GM19463 (cell line): Measurements from ENCODE around the gene MPZL1.

Experiments
- ATAC-seq: cut with Tn5 transposase; IDR thresholded peaks from one replicate; pipeline ENCODE4 v1.9.1; 2021; ENCODE audit warnings: mild to moderate bottlenecking, moderate library complexity; ENCODE audit not compliant: unreplicated experiment

Gene MPZL1

DNA sequence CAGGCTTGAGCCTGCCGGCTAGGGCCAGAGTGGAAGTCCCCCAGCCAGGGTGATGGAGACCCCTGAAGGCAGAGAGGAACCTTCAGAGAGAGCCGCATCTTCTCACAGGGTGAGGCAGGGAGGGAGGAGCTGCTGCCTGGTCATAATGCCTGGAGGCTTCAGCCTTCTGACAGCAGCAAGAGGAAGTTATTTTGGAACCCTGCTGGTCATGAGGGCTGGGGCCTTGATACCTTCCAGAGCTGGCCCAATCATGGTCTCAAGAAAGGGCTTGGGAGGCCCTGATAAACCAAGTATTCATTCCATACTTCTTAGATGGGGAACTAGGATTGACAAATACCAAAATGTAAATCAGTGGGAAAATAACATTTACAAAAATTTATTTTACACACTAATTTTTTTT is 26.6 kb upstream of the MPZL1 start:
- no peak for ATAC-seq

DNA sequence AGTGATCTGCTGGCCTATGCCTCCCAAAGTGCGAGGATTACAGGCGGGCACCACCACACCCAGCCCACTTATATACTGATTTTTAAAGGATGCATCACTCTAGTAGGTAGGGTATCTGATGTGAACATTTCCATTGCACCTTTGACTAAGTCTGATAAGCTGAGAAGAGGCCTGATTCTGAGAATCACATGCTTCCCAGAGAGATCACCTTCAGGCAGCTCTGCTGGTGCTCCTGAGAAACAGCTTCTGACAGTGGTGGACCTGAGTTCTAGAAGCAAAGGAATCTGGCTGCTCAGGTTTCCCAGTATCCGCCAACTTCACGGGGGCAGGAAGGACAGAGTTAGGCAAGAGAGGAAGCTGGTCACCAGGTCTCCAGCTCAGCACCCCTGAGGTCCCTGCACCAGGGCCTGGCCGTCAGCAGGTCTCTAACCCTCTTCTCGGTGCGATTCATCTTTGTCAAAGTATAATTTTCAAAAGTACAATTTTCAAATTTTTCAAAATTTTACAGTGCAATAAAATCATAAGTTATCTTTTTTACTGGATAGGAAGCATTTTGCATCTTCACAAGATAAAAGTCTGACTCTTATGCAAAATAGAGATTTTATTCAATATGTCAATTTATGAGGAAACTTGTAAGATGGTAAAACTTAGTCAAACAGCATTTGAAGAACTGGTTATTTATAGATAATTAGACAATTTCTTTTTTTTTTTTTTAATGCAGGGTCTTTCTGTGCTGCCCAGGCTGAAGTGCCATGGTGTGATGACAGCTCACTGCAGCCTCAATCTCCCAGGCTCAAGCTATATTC is 25.8 kb upstream of the MPZL1 start:
- ATAC-seq, result no peak

DNA sequence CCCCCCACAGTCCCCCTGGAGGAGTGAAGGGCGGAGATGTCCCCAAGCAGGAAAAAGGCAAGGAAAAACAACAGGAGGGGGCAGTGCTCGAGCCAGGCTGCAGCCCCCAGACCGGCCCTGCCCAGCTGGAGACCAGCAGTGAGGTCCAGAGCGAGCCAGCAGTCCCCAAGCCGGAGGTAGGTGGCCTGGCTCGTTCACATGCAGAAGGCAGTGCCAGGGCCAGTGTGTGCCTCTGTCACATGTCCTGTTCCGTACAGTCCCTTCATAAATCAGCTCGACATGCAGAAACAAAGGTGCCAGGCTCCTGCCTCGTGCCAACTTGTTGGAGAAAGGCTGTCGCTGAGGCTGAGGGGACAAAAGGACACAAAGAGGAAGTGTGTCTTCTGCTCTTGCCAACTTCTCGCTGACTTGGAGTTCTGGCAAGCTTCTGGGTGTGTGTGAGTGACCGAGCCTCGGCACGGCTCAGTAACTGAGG is 24.1 kb upstream of the MPZL1 start:
- no peak for ATAC-seq

DNA sequence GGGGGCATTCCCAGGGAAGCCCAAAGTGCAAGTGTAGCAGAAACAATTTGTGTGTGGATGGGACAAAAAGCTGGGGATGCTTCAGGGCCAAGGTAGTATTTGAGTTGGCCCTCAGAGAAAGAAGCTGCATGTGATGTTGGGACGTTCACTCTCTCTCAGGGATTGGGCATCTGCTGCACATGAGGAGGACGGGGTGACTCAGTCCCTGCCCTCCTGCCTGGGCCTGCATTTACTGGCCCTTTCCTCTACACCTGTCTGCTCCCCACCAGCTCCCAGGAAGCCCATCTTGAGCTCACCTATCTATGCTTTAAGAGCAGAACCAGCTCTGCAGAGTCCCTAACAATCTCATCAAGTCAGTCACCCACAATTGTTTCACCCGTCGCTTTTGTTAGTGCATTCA is 23.5 kb upstream of the MPZL1 start:
- no peak for ATAC-seq

DNA sequence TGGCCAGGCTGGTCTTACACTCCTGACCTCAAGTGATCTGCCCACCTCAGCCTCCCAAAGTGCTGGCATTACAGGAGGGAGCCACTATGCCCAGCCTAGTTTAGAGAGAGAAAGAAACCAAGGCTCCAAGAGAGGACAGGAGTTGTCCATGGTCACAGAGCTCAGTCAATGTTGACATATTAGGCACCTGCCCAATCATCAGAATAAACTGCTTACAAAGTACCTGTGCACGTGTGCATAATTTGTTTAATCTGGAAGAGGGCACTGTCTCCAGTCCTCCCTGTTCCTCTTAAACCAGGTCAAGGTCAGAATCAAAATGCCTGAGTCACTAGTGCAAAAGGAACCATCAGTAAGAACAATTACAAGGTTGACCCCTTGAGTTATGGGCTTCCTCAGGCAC is 20.3 kb upstream of the MPZL1 start:
- no peak for ATAC-seq

DNA sequence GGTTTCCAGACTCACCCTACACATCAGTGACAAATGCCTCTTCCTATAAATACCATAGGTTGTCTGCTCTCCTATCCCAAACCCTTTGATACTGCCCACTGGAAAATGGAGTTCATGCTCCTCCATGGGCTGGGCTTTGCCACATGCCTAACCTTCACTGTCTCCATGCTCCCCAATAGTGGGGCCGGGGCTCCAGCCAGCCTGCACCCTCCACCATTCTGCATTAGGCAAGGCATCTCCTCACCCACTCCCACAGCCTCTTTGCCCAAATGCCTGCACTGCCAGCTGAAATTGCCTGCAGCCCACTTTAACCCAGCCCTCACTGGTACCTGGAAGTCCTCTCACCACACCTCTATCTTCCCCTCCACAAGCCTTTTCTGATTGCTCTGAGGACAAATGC is 18.2 kb upstream of the MPZL1 start:
- ATAC-seq, result no peak

DNA sequence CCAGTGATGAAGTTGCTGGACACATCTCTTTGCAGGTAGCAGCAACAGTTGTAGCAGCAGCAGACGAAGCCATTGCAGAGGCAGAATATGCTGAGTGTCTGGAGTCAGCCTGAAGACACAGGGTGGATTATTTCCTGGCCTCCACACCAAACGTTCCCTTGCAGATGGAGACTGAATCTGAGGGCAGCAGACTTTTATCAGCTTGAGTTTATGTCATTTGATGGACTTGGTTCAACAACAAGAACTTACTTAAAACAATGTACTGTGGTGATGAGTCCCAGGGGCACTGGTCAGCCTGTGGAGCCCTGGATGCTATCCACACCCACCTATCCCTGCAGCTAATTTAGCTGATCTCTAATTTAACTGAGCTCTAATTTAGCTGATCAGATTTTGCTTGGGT is 17.1 kb upstream of the MPZL1 start:
- no peak for ATAC-seq

DNA sequence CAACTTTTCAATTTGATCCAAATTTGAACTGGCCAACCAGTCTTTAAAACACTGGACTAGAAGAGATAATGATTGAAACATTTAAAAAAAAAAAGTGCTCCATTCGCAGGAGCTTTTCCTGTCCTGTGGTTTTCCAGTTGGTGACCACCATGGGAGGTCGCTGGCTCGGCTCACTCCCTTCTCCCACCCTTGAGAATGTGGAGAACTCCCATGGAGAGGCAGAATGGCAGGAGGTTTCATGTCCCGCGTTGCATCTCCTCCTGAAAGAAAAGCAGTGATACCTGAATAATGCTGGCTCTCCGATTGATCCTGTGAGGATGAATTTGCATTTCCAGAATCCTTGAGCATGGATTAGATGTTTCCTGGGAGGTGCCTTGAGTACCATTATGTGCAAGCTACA is 16.5 kb upstream of the MPZL1 start:
- no peak for ATAC-seq

DNA sequence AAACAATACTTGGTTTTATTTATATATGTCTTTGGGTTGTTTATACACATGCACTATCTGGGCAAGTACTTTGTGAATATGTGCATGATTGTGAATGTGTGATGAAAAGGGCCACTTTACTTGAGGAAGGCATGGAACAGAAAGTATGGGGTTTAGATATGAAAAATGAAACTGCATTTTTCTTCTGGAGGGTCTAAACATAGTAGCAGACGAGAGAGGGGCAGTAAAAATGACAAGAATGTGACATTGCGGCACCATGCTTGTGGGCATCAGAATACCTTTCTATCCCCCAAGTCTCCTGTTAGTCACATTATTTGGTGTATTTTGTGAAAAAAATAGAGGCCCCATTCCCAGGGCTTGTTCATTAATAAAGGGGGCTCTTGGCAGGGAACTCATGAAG is 15.4 kb upstream of the MPZL1 start:
- ATAC-seq, result no peak

DNA sequence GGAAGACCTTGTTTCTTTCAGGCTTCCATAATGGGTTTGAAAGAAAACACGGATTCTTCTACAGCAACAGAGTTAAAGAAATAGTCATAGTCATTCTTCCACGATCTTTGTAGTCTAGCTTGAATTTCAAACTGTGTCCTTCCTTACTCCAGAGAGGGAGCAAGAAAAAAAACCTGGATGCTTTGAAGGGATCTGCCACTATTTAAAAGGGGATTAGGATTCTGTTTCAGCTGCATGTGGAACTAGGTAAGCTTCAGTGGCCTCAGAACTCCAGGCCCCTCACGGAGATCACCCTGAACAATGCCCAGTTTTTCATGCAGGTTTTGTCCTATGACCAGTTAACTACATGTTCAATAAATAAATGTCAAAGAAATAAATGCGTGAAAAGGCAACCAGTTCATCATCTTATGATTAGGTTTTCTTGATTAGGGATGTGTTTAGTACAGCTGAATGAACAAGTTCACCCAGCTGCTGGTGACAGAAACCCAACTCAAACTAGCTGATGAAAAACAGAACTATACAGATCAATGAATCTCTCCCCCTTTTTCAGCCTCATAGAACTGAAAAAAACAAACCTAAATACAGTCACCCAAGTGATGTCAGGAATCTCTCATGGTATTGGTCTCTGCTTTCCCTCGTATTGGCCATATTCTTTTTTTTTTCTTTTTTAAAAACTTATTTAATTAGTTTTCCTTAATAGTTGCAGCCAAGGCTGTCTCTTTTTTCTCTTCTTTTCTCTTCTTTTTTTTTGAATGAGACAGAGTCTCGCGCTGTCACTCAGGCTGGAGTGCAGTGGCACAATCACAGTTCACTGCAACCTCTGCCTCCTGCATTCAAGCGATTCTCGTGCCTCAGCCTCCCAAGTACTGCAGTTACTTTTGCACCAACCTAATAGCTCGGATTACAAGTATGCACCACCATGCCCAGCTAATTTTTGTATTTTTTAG is 14.6 kb upstream of the MPZL1 start:
- peak; percentile 55 for ATAC-seq

DNA sequence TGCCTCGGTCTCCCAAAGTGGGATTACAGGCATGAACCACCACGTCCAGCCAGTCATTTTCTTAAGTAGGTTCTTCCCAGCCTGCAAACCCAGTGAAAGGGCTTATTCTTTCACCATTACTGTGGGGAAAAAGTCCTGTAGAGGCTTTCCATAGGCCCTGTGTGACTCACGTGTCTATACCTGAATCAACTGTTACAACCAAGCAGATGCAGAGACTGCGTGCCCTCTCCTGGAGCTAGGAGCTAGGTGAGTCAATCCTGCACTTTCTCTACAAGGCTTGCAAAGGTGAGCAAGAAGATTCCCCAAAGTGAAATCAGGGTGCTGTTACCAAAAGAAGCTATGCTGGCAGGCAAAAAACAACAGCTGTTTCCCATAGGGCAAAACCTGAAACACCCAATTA is 13.8 kb upstream of the MPZL1 start:
- no peak for ATAC-seq

DNA sequence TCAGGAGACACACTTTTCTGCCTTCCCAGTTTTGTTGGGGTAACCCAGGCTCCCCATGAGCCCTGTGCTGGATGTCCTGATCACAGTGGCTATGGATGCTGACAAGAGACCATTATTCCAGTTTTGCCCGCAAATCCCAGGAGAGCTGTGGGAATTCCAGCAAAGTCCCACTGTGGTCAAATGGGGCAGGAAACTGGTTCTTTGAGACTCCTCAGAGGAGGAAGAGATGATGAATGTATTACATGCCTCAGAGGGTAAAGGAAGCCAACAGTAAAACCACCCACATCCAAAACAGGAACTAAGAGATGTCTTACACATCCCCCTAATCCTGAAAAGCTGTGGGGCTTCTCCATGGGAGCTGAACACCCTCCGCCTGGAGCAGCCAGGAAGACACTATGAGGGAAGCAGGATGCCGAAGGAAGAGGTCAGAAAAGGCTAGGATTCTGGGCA is 12.8 kb upstream of the MPZL1 start:
- peak; percentile 41 for ATAC-seq

DNA sequence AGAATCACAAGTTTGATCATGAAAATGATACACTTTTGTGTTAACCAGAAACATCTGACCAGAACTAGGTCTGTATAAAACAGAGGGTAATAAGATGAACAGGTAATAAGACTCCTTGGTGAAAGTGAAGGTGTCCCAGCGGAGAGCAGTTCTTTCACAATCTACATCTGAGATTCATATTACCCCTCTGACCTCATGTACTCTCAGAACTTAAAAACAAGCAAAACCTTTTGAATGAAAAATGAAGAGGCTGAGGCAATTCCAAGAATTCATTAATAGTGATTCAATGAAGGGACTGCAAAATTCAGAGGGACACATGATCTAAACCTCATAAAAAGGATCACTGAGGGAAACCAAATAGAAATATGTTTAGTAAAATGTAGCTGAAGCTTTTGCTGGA is 10.9 kb upstream of the MPZL1 start:
- no peak for ATAC-seq

DNA sequence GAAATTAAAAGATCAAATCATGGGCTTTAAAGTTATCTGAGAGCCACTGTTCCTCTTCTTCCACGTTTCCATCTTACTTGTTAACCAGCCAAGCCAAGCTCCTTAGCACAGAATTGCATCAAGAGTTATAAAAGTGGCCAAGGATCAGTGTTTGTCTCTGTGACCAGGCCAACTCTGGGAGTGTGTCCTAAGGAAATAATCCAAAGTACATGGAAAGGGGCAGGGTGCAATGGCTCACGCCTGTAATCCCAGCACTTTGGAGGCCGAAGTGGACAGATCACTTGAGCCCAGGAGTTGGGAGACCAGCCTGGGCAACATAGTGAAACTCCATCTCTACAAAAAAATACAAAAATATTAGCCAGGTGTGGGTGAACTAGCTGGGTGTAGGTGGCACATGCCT is 10.0 kb upstream of the MPZL1 start:
- no peak for ATAC-seq

DNA sequence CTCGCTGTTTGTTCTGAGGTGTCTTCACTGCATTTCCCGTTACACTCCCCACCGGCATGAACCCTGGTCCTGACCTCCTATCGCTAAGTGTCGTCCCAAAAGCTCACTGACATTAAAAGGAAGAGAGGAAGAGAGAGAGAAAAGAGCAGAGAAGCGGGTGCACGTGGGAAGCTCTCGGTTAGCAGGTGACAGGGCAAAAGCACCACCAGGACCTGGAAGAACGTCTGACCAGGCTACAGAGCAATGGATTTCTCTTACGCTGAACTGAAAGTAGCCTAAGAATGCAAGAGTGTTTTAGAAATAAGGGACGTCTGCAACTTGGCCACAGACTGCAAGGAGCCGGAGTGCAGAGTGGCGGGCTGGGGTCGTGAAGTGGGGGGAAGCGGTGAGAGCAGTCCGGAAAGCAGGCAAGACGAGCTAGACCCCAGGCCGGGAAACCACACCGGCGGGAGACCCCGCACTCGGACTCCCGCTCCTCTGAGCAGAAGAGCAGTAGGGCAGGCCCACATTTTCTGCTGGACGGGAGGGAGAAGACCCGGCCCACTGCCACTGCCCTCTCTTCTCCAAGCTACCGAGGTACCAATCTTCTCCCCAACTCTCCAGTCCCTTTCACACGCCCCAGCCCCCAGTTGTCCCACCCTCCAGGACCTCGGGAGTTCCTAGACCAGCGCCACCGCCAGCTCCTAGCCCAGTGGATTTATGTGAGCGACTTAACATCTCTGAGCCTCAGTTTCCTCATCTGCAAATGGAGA is 8.3 kb upstream of the MPZL1 start:
- no peak for ATAC-seq

DNA sequence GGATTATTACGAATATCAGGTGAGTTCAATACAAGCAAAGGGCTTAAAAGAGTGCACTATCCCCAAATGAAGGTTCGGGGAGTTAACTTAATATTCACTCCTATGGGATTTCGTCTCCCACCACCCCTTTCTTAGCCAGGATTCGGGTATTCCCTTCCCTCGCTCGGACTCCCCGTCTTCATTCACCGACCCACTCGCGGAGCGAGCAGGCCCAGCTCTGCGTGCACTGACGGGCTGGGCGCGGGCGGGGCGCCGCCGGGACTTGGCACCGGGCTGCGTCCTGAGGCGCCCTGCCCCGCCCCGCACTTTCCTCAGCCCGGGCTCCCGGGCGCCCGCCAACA is 7.7 kb upstream of the MPZL1 start:
- peak; percentile 58 for ATAC-seq

DNA sequence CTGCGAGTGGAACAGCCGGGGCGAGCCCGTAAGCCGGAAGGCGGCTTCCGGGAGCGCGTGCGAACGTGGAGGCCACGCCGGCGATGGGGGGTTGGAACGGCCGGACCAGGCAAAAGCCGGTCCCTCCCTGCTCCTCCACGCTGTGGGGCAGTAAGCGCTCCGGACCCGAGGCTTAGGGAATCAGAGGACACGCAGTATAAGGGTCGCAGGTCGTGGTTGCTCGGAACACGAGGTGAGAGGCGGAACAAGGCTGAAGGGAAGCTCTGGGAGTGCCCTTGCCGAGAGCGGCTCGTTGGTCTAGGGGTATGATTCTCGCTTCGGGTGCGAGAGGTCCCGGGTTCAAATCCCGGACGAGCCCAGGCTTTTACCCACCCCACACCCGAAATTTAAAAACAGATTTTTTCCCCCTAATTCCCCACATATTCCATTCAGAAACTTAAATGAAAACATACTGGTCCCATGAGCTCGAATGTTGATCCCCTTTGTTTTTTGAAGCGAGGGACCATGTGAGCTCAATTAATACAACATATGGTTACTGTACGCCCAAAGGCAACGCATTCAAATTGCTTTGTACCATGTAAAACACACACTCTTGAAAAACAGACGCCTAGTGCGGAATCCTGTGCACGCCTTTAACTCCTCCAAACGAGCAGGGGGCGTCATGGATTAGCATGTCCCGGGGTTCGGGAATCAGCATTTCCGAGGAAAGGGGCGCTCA is 7.2 kb upstream of the MPZL1 start:
- peak; percentile 43 for ATAC-seq

DNA sequence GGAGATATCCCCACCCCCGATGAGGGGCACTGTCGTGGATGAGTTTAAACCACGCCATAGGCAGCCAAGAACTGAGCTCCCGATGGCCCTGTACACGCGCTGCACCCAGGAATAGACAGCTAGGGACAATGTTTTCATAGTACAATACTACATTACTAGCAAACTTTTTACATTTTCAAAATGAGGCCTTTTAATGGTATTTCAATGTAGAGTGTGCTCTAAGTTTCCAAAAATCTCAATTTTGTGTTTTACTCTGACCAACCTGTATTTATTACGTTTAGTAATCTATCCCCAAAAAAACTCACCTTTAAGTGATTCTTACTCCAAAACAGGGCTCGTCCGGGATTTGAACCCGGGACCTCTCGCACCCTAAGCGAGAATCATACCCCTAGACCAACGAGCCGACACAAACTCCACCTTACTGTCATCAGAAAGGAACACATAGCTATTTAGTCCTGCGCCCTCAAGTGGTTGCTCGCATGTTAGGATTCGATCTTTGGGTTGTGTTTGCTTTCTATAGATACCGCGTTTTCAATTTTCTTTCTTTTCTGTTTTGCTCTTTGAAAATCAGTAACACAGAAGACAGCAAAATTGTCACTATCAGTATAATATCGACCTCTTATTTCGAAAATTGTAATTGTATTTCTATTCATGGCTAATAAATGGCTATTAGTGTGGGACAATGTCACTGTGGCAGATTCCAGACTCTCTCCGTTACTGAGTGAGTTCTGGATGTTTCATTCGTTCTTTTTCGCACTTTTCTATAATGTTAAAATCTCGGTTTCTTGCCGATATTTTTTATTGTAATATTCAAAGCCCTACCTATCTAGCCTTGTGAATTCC is 6.4 kb upstream of the MPZL1 start:
- peak; percentile 28 for ATAC-seq

DNA sequence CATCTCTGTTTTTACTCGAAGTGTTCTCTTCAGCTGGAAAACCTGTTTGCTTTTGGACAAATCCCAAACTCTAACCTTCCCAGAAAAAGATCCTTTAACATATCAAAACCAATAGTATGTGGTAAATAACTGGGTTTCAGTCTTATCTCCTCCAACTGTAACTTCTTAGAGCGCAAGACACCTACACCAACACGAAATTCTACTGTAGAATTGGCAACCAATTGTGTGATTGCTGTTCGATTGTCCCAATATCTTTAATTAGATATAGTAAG is 5.8 kb upstream of the MPZL1 start:
- ATAC-seq, result no peak

DNA sequence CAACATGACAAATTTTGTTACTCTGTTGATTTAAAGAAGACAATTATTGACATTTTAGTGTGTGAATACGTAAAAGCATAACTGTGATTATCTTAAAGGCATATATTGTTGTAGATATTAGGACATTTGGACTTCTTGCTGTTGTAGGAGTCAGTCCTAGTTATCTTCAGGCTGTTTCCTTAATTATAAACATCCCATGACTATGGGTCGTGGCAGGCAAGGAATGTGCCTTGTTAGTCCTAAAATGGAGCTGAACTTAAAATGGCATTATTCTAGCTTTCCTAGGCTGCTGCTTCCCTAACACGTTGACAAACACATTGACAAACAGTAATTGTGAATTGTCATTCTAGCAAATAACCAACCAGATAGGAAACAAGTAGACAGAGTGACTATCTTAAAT is 4.4 kb upstream of the MPZL1 start:
- ATAC-seq, result no peak
